K562 (cell line): ENCODE results near the gene PLXND1. TPM values are rescaled to one million over a fixed set of nuclear protein-coding genes. Genes with fewer than 3 reads are reported as not detected.
A peak's percentile ranks its signal among the peaks of the same experiment; 100 is the strongest.

Experiments
- CEBPG ChIP-seq, 3 experiments: fragments of 200-800 bp in 1 of 3; sonication (Bioruptor generic) in 1 of 3; sonication (generic) in 1 of 3; formaldehyde crosslinking in 1 of 3; IDR thresholded peaks in 2 of 3; conservative IDR thresholded peaks in 1 of 3; 2 replicates each; pipeline versions ENCODE4 v1.6.1 to v1.8.0; 2016 to 2022; ENCODE audit warnings: missing compliant biosample characterization in 2 of 3, missing genetic modification characterization in 2 of 3, mild to moderate bottlenecking in 1 of 3, missing genetic modification reagents in 1 of 3
- CXXC5 ChIP-seq: fragments of 250-450 bp; sonication (Bioruptor Pico); IDR thresholded peaks from 2 replicates; pipeline ENCODE4 v1.8.0; 2022; ENCODE audit warnings: inconsistent platforms, mild to moderate bottlenecking, moderate library complexity
- GABPB1 ChIP-seq: sonication (generic); formaldehyde crosslinking; IDR thresholded peaks from 2 replicates; pipeline ENCODE4 v1.8.0; 2022; ENCODE audit warnings: mild to moderate bottlenecking, missing genetic modification reagents
- polyA plus RNA-seq, 8 experiments: library from polyadenylated mRNA; depleted of rRNA in 4 of 8; stranded (reverse) in 5 of 8; unstranded in 3 of 8; fragments of >200 nt; fragmentation: Nextera tagmentation in 2 of 8; fragmentation: Illumina TruSeq in 1 of 8; extraction: Ambion mirVana in 2 of 8; extraction: Trizol in 1 of 8; gene quantifications; 2 replicates each; pipeline versions ENCODE4 v1.2.1 to v1.2.3, GENCODE V29; 2011 to 2014; ENCODE audit warnings: inconsistent platforms in 1 of 8, missing spikeins in 1 of 8
- total RNA-seq, 7 experiments: library from RNA; depleted of rRNA in 6 of 7; stranded (reverse); fragments of >200 nt in 6 of 7; fragmentation: Illumina TruSeq in 2 of 7; extraction: Trizol in 2 of 7; gene quantifications; 2 replicates each; pipeline versions ENCODE4 v1.2.1 to v1.2.3, GENCODE V29; 2011 to 2021; ENCODE audit warnings: low replicate concordance in 1 of 7
- TF ChIP-seq, protein P1 (sequence below): fragments of 450-650 bp; IDR thresholded peaks from 2 replicates; pipeline ENCODE4 v1.6.1; 2016; ENCODE audit warnings: mild to moderate bottlenecking, moderate library complexity
- TF ChIP-seq, protein P2 (sequence below), 2 experiments: fragments of 450-650 bp; formaldehyde crosslinking in 1 of 2; IDR thresholded peaks; 2 replicates each; pipeline versions ENCODE4 v1.4.0 to v1.6.1; 2014 to 2020; ENCODE audit warnings: mild to moderate bottlenecking in 2 of 2, borderline replicate concordance in 1 of 2, low read depth in 1 of 2

The PLXND1 gene
- total and polyA plus RNA-seq, 9 of the 15 experiments (the other 6 are each of a cell fraction or from before 2014, with no cell fraction given), result 0.34 to 28.8 (median 14.0) TPM

DNA sequence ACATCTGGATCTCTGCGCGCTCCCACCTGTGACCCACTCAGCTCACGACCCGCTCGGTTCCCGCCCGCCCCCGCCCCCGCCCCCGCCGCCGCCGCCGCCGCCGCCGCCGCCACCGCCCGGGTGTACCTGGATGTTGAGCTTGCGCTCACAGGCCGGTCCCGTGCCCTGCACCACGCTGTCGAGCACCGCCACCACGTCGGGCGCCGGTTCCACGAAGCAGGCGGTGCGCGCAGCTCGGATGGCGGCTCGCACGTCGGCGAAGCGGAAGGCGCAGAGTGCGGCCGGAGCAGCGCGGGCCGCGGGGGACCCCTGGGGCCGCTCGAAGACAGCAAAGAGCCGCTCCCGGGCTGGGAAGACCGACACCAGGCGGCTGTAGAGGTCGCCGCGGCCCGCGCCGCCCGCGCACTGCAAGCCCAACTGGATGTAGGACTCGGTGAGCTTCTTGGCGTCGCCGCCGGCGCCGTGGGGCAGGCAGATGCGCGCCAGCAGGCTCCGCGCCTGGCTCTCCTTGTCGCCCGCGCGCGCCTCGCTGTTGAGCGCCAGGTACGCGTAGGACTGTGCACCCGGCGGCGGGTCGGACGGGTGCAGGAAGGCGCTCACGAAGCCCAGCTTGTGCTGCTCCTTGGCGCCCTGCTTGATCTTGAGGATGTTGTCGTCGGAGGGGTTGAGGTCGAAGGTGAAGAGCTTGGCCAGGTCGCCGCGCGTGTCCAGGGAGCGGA, 1.1 kb downstream of the PLXND1 start (continued):
- TF ChIP-seq, protein P1, sequence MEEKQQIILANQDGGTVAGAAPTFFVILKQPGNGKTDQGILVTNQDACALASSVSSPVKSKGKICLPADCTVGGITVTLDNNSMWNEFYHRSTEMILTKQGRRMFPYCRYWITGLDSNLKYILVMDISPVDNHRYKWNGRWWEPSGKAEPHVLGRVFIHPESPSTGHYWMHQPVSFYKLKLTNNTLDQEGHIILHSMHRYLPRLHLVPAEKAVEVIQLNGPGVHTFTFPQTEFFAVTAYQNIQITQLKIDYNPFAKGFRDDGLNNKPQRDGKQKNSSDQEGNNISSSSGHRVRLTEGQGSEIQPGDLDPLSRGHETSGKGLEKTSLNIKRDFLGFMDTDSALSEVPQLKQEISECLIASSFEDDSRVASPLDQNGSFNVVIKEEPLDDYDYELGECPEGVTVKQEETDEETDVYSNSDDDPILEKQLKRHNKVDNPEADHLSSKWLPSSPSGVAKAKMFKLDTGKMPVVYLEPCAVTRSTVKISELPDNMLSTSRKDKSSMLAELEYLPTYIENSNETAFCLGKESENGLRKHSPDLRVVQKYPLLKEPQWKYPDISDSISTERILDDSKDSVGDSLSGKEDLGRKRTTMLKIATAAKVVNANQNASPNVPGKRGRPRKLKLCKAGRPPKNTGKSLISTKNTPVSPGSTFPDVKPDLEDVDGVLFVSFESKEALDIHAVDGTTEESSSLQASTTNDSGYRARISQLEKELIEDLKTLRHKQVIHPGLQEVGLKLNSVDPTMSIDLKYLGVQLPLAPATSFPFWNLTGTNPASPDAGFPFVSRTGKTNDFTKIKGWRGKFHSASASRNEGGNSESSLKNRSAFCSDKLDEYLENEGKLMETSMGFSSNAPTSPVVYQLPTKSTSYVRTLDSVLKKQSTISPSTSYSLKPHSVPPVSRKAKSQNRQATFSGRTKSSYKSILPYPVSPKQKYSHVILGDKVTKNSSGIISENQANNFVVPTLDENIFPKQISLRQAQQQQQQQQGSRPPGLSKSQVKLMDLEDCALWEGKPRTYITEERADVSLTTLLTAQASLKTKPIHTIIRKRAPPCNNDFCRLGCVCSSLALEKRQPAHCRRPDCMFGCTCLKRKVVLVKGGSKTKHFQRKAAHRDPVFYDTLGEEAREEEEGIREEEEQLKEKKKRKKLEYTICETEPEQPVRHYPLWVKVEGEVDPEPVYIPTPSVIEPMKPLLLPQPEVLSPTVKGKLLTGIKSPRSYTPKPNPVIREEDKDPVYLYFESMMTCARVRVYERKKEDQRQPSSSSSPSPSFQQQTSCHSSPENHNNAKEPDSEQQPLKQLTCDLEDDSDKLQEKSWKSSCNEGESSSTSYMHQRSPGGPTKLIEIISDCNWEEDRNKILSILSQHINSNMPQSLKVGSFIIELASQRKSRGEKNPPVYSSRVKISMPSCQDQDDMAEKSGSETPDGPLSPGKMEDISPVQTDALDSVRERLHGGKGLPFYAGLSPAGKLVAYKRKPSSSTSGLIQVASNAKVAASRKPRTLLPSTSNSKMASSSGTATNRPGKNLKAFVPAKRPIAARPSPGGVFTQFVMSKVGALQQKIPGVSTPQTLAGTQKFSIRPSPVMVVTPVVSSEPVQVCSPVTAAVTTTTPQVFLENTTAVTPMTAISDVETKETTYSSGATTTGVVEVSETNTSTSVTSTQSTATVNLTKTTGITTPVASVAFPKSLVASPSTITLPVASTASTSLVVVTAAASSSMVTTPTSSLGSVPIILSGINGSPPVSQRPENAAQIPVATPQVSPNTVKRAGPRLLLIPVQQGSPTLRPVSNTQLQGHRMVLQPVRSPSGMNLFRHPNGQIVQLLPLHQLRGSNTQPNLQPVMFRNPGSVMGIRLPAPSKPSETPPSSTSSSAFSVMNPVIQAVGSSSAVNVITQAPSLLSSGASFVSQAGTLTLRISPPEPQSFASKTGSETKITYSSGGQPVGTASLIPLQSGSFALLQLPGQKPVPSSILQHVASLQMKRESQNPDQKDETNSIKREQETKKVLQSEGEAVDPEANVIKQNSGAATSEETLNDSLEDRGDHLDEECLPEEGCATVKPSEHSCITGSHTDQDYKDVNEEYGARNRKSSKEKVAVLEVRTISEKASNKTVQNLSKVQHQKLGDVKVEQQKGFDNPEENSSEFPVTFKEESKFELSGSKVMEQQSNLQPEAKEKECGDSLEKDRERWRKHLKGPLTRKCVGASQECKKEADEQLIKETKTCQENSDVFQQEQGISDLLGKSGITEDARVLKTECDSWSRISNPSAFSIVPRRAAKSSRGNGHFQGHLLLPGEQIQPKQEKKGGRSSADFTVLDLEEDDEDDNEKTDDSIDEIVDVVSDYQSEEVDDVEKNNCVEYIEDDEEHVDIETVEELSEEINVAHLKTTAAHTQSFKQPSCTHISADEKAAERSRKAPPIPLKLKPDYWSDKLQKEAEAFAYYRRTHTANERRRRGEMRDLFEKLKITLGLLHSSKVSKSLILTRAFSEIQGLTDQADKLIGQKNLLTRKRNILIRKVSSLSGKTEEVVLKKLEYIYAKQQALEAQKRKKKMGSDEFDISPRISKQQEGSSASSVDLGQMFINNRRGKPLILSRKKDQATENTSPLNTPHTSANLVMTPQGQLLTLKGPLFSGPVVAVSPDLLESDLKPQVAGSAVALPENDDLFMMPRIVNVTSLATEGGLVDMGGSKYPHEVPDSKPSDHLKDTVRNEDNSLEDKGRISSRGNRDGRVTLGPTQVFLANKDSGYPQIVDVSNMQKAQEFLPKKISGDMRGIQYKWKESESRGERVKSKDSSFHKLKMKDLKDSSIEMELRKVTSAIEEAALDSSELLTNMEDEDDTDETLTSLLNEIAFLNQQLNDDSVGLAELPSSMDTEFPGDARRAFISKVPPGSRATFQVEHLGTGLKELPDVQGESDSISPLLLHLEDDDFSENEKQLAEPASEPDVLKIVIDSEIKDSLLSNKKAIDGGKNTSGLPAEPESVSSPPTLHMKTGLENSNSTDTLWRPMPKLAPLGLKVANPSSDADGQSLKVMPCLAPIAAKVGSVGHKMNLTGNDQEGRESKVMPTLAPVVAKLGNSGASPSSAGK, result peak; percentile 71; the same call in 1 of the 2 replicates
- TF ChIP-seq CXXC5 (CRISPR knock-in tag) (peak; percentile 42), GABPB1 (peak; percentile 38; the same call in 1 of the 2 replicates), CEBPG (CRISPR knock-in tag; IDR thresholded peaks at IDR 0.05) (0 out of 2 replicates have a peak, but pooled peaks have one; percentile 21), CEBPG (tag; conservative IDR thresholded peaks at IDR 0.05 in 1 of 2, IDR thresholded peaks at IDR 0.05 in 1 of 2) (no peak)
- TF ChIP-seq, protein P2, sequence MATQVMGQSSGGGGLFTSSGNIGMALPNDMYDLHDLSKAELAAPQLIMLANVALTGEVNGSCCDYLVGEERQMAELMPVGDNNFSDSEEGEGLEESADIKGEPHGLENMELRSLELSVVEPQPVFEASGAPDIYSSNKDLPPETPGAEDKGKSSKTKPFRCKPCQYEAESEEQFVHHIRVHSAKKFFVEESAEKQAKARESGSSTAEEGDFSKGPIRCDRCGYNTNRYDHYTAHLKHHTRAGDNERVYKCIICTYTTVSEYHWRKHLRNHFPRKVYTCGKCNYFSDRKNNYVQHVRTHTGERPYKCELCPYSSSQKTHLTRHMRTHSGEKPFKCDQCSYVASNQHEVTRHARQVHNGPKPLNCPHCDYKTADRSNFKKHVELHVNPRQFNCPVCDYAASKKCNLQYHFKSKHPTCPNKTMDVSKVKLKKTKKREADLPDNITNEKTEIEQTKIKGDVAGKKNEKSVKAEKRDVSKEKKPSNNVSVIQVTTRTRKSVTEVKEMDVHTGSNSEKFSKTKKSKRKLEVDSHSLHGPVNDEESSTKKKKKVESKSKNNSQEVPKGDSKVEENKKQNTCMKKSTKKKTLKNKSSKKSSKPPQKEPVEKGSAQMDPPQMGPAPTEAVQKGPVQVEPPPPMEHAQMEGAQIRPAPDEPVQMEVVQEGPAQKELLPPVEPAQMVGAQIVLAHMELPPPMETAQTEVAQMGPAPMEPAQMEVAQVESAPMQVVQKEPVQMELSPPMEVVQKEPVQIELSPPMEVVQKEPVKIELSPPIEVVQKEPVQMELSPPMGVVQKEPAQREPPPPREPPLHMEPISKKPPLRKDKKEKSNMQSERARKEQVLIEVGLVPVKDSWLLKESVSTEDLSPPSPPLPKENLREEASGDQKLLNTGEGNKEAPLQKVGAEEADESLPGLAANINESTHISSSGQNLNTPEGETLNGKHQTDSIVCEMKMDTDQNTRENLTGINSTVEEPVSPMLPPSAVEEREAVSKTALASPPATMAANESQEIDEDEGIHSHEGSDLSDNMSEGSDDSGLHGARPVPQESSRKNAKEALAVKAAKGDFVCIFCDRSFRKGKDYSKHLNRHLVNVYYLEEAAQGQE (IDR thresholded peaks at IDR 0.05; ENCODE audit: borderline replicate concordance), result no peak; the same call in 1 of the 2 replicates
- TF ChIP-seq, protein P2 (CRISPR knock-in tag; IDR thresholded peaks at IDR 0.05; ENCODE audit: low read depth), result no peak
